HL-60/S4 treated with retinoic acid at 250 ng/mL for 4 days and 3 days (cell line): ENCODE measurements around the gene CDSN.
"Not testable (repeated sequence)": the region's sequence is repeated elsewhere in the genome, so short reads cannot be mapped to it uniquely, and the experiment has no call there.

Experiments used
- in situ Hi-C: fragments of 300-500 bp; cut with MboI; formaldehyde crosslinking; loops from 2 replicates; pipeline ENCODE4 v1.7.0; 2022; ENCODE audit warnings: low sequenced_read_pairs

The CDSN gene

GRCh38 chr6:31090275-31090972, 29.8 kb downstream of the CDSN start:
- in situ Hi-C loops, result loop anchor here (25.0 kb wide), 2 partner anchors 178 to 603 kb away; partner anchors contain the start of genes GTF2H4, HLA-E and VARS2

GRCh38 chr6:31087494-31088089, 32.7 kb downstream of the CDSN start:
- in situ Hi-C loops, result loop anchor here (25.0 kb wide), 2 partner anchors 175 to 600 kb away; partner anchors contain the start of genes GTF2H4, HLA-E and VARS2

DNA sequence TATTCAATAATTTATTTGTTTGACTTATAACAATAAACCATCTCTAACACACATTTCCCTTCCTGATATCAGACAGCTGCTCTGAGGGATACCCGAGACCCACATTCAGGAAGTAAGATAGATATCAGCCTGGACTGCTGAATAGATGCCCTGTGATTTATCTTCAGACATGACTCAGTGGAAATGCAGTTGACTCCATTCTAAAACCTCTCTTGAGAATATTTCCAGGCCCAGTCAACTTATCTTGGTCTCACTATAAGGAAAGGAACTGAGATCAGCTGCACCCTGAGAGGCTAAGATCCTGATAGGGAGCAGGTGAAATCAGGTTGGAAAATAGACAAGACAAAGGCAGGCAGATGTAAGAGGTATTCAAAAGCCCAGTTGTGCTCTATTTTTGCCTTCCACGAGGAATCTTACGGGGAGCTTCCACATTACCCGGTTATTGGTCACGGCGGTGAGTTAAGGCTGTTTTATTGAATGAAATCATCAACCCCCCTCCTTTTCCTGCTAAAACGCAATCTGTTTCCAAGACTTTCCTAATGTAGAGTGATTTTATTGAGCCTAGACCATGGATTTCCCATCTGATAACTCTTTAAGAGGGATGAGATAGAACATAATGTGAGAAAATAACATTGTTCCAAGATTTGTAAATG, 33.3 kb downstream of the CDSN start:
- in situ Hi-C loops, result loop anchor here (25.0 kb wide), 2 partner anchors 175 to 600 kb away; partner anchors contain the start of genes GTF2H4, HLA-E and VARS2

GRCh38 chr6:31083742-31084354, 36.4 kb downstream of the CDSN start:
- in situ Hi-C loops, result loop anchor here (25.0 kb wide), 2 partner anchors 172 to 597 kb away; partner anchors contain the start of genes GTF2H4, HLA-E and VARS2

- in situ Hi-C loops, result loop anchor here (25.0 kb wide), 2 partner anchors 170 to 595 kb away; partner anchors contain the start of genes GTF2H4, HLA-E and VARS2
Observed at GRCh38 chr6:31081872-31082271, 38.4 kb downstream of the CDSN start.

GRCh38 chr6:31079656-31080261, 40.5 kb downstream of the CDSN start:
- in situ Hi-C loops, result loop anchor here (25.0 kb wide), 2 partner anchors 167 to 592 kb away; partner anchors contain the start of genes GTF2H4, HLA-E and VARS2

- in situ Hi-C loops, result loop anchor here (25.0 kb wide), 2 partner anchors 164 to 589 kb away; partner anchors contain the start of genes GTF2H4, HLA-E and VARS2
Observed at GRCh38 chr6:31076611-31077010, 43.6 kb downstream of the CDSN start.

DNA sequence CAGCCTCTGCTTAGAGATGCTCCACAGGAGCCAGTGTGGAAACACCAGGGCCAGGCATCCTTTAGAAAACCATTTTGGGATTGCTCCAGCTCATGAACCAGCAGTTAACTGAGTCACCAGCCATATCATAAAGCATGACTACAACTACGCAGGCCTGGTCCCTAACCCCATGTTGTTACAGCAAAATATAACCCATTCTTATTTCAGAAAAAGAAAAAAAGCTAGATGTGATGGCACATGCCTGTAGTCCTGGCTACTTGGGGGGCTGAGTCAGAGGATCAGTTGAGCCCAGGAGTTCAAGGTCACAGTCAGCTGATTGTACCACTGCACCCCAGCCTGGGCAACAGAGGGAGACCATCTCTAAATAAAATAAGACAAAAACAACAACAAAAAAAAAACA, 44.7 kb downstream of the CDSN start:
- in situ Hi-C loops, result loop anchor here (25.0 kb wide), 2 partner anchors 163 to 588 kb away; partner anchors contain the start of genes GTF2H4, HLA-E and VARS2

GRCh38 chr6:31074401-31074800, 45.8 kb downstream of the CDSN start:
- in situ Hi-C loops, result no loop called here

- in situ Hi-C loops, result no loop called here
Observed at GRCh38 chr6:31070711-31071197, 49.5 kb downstream of the CDSN start.

- in situ Hi-C loops, result no loop called here
Observed at GRCh38 chr6:31068669-31069340, 51.4 kb downstream of the CDSN start.

DNA sequence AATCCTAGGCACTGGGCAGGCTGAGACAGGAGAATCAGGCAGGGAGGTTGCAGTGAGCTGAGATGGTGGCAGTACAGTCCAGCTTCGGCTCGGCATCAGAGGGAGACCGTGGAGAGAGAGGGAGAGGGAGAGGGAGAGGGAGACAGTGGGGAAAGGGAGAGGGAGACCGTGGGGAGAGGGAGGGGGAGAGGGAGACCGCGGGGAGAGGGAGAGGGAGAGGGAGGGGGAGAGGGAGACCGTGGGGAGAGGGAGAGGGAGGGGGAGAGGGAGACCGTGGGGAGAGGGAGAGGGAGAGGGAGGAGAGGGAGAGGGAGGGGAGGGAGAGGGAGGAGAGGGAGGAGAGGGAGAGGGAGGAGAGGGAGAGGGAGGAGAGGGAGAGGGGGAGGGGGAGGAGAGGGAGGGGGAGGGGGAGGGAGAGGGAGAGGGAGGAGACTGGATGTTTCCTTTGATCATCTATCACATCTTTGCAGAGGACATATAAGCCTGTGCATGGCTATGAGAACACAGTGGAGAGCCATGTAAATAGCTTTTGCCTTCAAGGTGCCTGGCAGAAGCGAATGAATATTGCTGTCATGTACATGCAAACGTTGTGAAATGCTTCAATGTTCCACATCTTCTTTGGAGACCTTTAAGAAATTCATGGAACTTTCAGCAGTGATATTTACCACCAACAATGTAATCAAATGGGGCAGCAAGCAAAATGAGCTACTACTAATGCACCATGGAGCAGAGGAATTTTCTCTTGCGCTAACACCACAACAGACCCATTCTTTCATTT, 52.2 kb downstream of the CDSN start:
- in situ Hi-C loops, result not testable (repeated sequence)

GRCh38 chr6:31067028-31067427, 53.2 kb downstream of the CDSN start:
- in situ Hi-C loops, result not testable (repeated sequence)

DNA sequence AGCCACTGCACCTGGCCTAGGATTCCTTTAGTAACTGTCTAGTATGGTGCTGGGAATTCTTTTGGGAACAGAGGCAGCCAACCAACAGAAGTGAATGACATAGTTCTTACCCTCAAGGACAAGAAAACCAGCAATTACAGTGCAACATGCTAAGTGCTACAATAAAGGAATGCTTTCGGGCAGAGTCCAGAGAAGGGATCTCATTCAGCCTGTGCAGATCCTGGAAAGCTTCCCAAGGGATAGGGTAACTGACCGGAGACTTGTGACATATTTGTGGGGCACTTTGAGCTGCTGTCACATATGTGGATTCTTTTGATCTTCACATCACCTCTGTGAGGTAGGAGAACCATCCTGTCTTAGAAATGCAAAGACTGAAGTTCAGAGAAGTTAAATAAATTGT, 54.7 kb downstream of the CDSN start:
- in situ Hi-C loops, result no loop called here
